SK-N-SH (cell line): Measurements from ENCODE around the gene ZNF775. TPM values are rescaled to one million over a fixed set of nuclear protein-coding genes. Genes with fewer than 3 reads are reported as not detected.

Source experiments
- CTCF ChIA-PET: fragments of 300-600, 350-600 bp; formaldehyde crosslinking; extraction: SDS; loops from one replicate; lab custom pipeline; 2021; lab: Yijun Ruan, JAX
- POLR2A ChIA-PET: fragments of 350-600 bp; sonication (Branson Sonifier 250); formaldehyde crosslinking; extraction: SDS; loops from one replicate; lab custom pipeline; 2020; ENCODE audit warnings: antibody characterized with exemption, inconsistent platforms; lab: Yijun Ruan, JAX
- DNase-seq: peaks from one replicate; pipeline ENCODE4 v3.0.0; 2012
- H2AFZ ChIP-seq: fragments of 200-600 bp; sonication (generic); 2 replicates; pipeline ENCODE4 v1.8.1; 2016; ENCODE audit warnings: antibody characterized with exemption, mild to moderate bottlenecking, low read depth
- H3F3A ChIP-seq: fragments of 200-600 bp; sonication (generic); replicated peaks from 2 replicates; pipeline ENCODE3; 2016; ENCODE audit warnings: antibody characterized with exemption, mild to moderate bottlenecking; ENCODE audit not compliant: insufficient read depth
- H3K27ac ChIP-seq, 2 experiments: fragments of 200-500 bp in 1 of 2; fragments of 200-600 bp in 1 of 2; sonication (Bioruptor generic) in 1 of 2; sonication (generic), shearing (Covaris generic) in 1 of 2; 2 replicates each; pipeline versions ENCODE4 v1.5.1 to v1.6.1; 2014 to 2016; ENCODE audit warnings: low read depth in 2 of 2, inconsistent platforms in 1 of 2, low read length in 1 of 2, mild to moderate bottlenecking in 1 of 2, mixed read lengths in 1 of 2
- H3K27me3 ChIP-seq: fragments of 200-600 bp; sonication (generic), shearing (Covaris generic); 2 replicates; pipeline ENCODE4 v1.6.1; 2016; ENCODE audit warnings: mixed run types; ENCODE audit not compliant: insufficient read depth
- H3K36me3 ChIP-seq, 2 experiments: fragments of 200-500 bp in 1 of 2; fragments of 200-600 bp in 1 of 2; sonication (Bioruptor generic) in 1 of 2; sonication (generic) in 1 of 2; replicated peaks in 1 of 2; 2 replicates each; pipeline versions ENCODE3 to v1.5.1; 2014 to 2016; ENCODE audit warnings: low read length in 1 of 2, mild to moderate bottlenecking in 1 of 2; ENCODE audit not compliant: insufficient read depth in 2 of 2, control insufficient read depth in 1 of 2
- H3K4me1 ChIP-seq, 2 experiments: fragments of 200-500 bp in 1 of 2; fragments of 200-600 bp in 1 of 2; sonication (Bioruptor generic) in 1 of 2; sonication (generic), shearing (Covaris generic) in 1 of 2; 2 replicates each; pipeline versions ENCODE4 v1.5.1 to v1.6.1; 2014 to 2016; ENCODE audit warnings: low read depth in 1 of 2, low read length in 1 of 2, mixed run types in 1 of 2; ENCODE audit not compliant: insufficient read depth in 2 of 2, control insufficient read depth in 1 of 2
- H3K4me2 ChIP-seq: fragments of 200-600 bp; sonication (generic), shearing (Covaris generic); 2 replicates; pipeline ENCODE4 v1.6.1; 2017; ENCODE audit warnings: mixed run types
- H3K4me3 ChIP-seq, 2 experiments: fragments of 200-500 bp in 1 of 2; fragments of 200-600 bp in 1 of 2; sonication (Bioruptor generic) in 1 of 2; sonication (generic), shearing (Covaris generic) in 1 of 2; 2 replicates each; pipeline versions ENCODE4 v1.5.1 to v1.8.1; 2014 to 2016; ENCODE audit warnings: low read depth in 2 of 2, inconsistent platforms in 1 of 2, low read length in 1 of 2, mild to moderate bottlenecking in 1 of 2, mixed read lengths in 1 of 2, moderate library complexity in 1 of 2
- H3K79me2 ChIP-seq: fragments of 200-600 bp; sonication (generic); 2 replicates; pipeline ENCODE4 v1.8.1; 2017; ENCODE audit warnings: mild to moderate bottlenecking; ENCODE audit not compliant: insufficient read depth
- H3K9ac ChIP-seq: fragments of 200-600 bp; sonication (generic); 2 replicates; pipeline ENCODE4 v1.6.1; 2017; ENCODE audit warnings: mixed run types
- H3K9me2 ChIP-seq: fragments of 200-600 bp; sonication (generic); 2 replicates; pipeline ENCODE4 v1.6.1; 2017; ENCODE audit warnings: mixed run types
- H3K9me3 ChIP-seq: fragments of 200-600 bp; sonication (generic); 2 replicates; pipeline ENCODE4 v1.6.1; 2017; ENCODE audit warnings: mixed run types, mild to moderate bottlenecking, moderate library complexity
- H4K20me1 ChIP-seq: fragments of 200-600 bp; sonication (generic); 2 replicates; pipeline ENCODE4 v1.6.1; 2017; ENCODE audit warnings: mild to moderate bottlenecking, mixed run types; ENCODE audit not compliant: insufficient read depth
- CHD2 ChIP-seq: fragments of 150-350 bp; IDR thresholded peaks from 2 replicates; pipeline ENCODE4 v1.6.1; 2018; ENCODE audit warnings: low read length; ENCODE audit not compliant: partially characterized antibody
- CTCF ChIP-seq: fragments of 200-600 bp; sonication (generic); IDR thresholded peaks from 2 replicates; pipeline ENCODE4 v1.6.1; 2017; ENCODE audit warnings: antibody characterized with exemption, mild to moderate bottlenecking, moderate library complexity
- ELF1 ChIP-seq: IDR thresholded peaks from 2 replicates; pipeline ENCODE4 v1.4.0; 2012
- EZH2phosphoT487 ChIP-seq: fragments of 200-600 bp; sonication (generic); IDR thresholded peaks from 2 replicates; pipeline ENCODE4 v1.6.1; 2017; ENCODE audit warnings: low read depth, mixed run types, mild to moderate bottlenecking, antibody characterized with exemption, moderate library complexity, borderline replicate concordance
- FOSL2 ChIP-seq: IDR thresholded peaks from 2 replicates; pipeline ENCODE4 v1.4.0; 2012; ENCODE audit warnings: low read depth, mild to moderate bottlenecking, moderate library complexity, borderline replicate concordance
- FOXJ3 ChIP-seq: sonication (generic); formaldehyde crosslinking; IDR thresholded peaks from 2 replicates; pipeline ENCODE4 v1.5.1; 2020; ENCODE audit warnings: mild to moderate bottlenecking, missing genetic modification reagents
- FOXM1 ChIP-seq: IDR thresholded peaks from 2 replicates; pipeline ENCODE4 v1.4.0; 2012; ENCODE audit warnings: low read depth, mild to moderate bottlenecking
- GABPA ChIP-seq: IDR thresholded peaks from 2 replicates; pipeline ENCODE4 v1.4.0; 2012; ENCODE audit warnings: low read depth, mild to moderate bottlenecking
- GATA2 ChIP-seq: sonication (generic); formaldehyde crosslinking; IDR thresholded peaks from 2 replicates; pipeline ENCODE4 v1.5.0; 2020; ENCODE audit warnings: mild to moderate bottlenecking, missing genetic modification reagents
- IRF3 ChIP-seq: fragments of 150-350 bp; IDR thresholded peaks from 2 replicates; pipeline ENCODE4 v1.6.1; 2016; ENCODE audit warnings: mild to moderate bottlenecking, low read depth, low read length
- MAX ChIP-seq: IDR thresholded peaks from 2 replicates; pipeline ENCODE4 v1.4.0; 2012; ENCODE audit warnings: low read depth
- MEF2A ChIP-seq: IDR thresholded peaks from 2 replicates; pipeline ENCODE4 v1.4.0; 2012; ENCODE audit warnings: low read depth, borderline replicate concordance
- MXI1 ChIP-seq: IDR thresholded peaks from 2 replicates; pipeline ENCODE4 v1.6.1; 2012; ENCODE audit warnings: mild to moderate bottlenecking, low read depth, low read length, improper control_type of control experiment
- NFIC ChIP-seq: IDR thresholded peaks from 2 replicates; pipeline ENCODE4 v1.4.0; 2012; ENCODE audit warnings: borderline replicate concordance
- RAD21 ChIP-seq: IDR thresholded peaks from 2 replicates; pipeline ENCODE4 v1.6.1; 2012; ENCODE audit warnings: mild to moderate bottlenecking, low read length
- REST ChIP-seq: IDR thresholded peaks from 2 replicates; pipeline ENCODE4 v1.6.1; 2012; ENCODE audit warnings: mild to moderate bottlenecking, low read depth, low read length, moderate library complexity
- RFX5 ChIP-seq: IDR thresholded peaks from 2 replicates; pipeline ENCODE4 v1.6.1; 2012; ENCODE audit warnings: mild to moderate bottlenecking, improper control_type of control experiment, low read length
- SMC3 ChIP-seq: IDR thresholded peaks from 2 replicates; pipeline ENCODE4 v1.6.1; 2012; ENCODE audit warnings: low read depth, low read length, improper control_type of control experiment
- USF1 ChIP-seq: IDR thresholded peaks from 2 replicates; pipeline ENCODE4 v1.4.0; 2012; ENCODE audit warnings: low read depth, borderline replicate concordance
- YY1 ChIP-seq: IDR thresholded peaks from 2 replicates; pipeline ENCODE4 v1.4.0; 2012; ENCODE audit warnings: low read depth, mild to moderate bottlenecking
- WGBS: methylation state at CpG from one replicate; pipeline ENCODE4 v1.1.6; 2017; ENCODE audit warnings: low lambda C conversion rate; 5-methylcytosine and 5-hydroxymethylcytosine counted together
- polyA plus RNA-seq, 3 experiments: library from polyadenylated mRNA; depleted of rRNA; stranded (reverse); fragments of >200 nt; gene quantifications; 2 replicates each; pipeline ENCODE4 v1.2.3, GENCODE V29; 2012

The ZNF775 gene
- polyA plus RNA-seq, 1 of the 3 experiments (the other 2 are of a cell fraction): 5.0 TPM

- CTCF ChIA-PET: interaction anchor here (0.8 to 1.4 kb wide), 3 partner anchors 23 to 569 kb away, joined by 3 to 4 read pairs (median 3); no protein-coding TSS in a partner anchor
- 25% methylated on average over 7 of the region's 7 CpGs for WGBS
- Histone ChIP-seq H3K9me3 (no peaks in the 10 kb centered on the region), H3K36me3 (no peaks in the 10 kb centered on the region), H3F3A (peaks cover 4% of the 10 kb centered on the region), H4K20me1 (no peaks in the 10 kb centered on the region), H3K4me2 (no peak overlapping the region), H3K9me2 (no peaks in the 10 kb centered on the region), H3K79me2 (no peaks in the 10 kb centered on the region), H3K9ac (no peak overlapping the region), H3K27ac (no peak overlapping the region), H3K27me3 (peaks cover 10% of the 10 kb centered on the region; the same call in 1 of the 2 replicates), H2AFZ (no peak overlapping the region), H3K4me1 (no peaks in the 10 kb centered on the region), H3K4me3 (no peak overlapping the region)
- TF ChIP-seq EZH2phosphoT487: no peak
- TF ChIP-seq NFIC: no peak
- TF ChIP-seq CHD2: no peak
- no peak for TF ChIP-seq REST
- TF ChIP-seq GABPA: no peak
- TF ChIP-seq YY1: no peak
- no peak for DNase-seq
- POLR2A ChIA-PET: no interaction called here
Measured at GRCh38 chr7:150444674-150445365, 65.7 kb downstream of the ZNF775 start.

- POLR2A ChIA-PET: no interaction called here
- TF ChIP-seq ELF1 (no peak), SMC3 (no peak), FOXJ3 (CRISPR knock-in tag) (no peak), IRF3 (no peak), RAD21 (no peak), GATA2 (no peak), FOSL2 (no peak), USF1 (no peak), MXI1 (no peak), MAX (no peak), RFX5 (no peak), CTCF (no peak), FOXM1 (no peak), MEF2A (no peak)
Measured at GRCh38 chr7:150446288-150446938, 67.3 kb downstream of the ZNF775 start.

More at GRCh38 chr7:150446288-150446938, 67.3 kb downstream of the ZNF775 start:
- no peak overlapping the region for H3K4me3 ChIP-seq
- H3K36me3 ChIP-seq: no peaks in the 10 kb centered on the region
- no peaks in the 10 kb centered on the region for H3F3A ChIP-seq
- H3K27ac ChIP-seq: no peak overlapping the region
- H4K20me1 ChIP-seq: no peaks in the 10 kb centered on the region
- H2AFZ ChIP-seq: no peak overlapping the region
- no peaks in the 10 kb centered on the region for H3K9me3 ChIP-seq
- H3K9me2 ChIP-seq: no peaks in the 10 kb centered on the region
- DNase-seq: no peak
- no peak overlapping the region for H3K4me2 ChIP-seq
- H3K27me3 ChIP-seq: peaks cover 23% of the 10 kb centered on the region; the same call in 1 of the 2 replicates
- H3K79me2 ChIP-seq: no peaks in the 10 kb centered on the region
- CTCF ChIA-PET: interaction anchor here (1.0 to 1.5 kb wide), 4 partner anchors 9 to 572 kb away, joined by 3 to 5 read pairs (median 4); no protein-coding TSS in a partner anchor
- 66% methylated on average over 2 of the region's 2 CpGs for whole genome bisulfite sequencing
- H3K4me1 ChIP-seq: no peaks in the 10 kb centered on the region
- no peak overlapping the region for H3K9ac ChIP-seq
